GM20000 (cell line): ENCODE data around the gene MCL1.
"Not testable (repeated sequence)": the region's sequence is repeated elsewhere in the genome, so short reads cannot be mapped to it uniquely, and the experiment has no call there.

Source experiments
- DNase-seq: peaks from one replicate; pipeline ENCODE4 v3.0.0; 2012; ENCODE audit warnings: low spot score
- TF ChIP-seq, protein P1 (sequence below): IDR thresholded peaks from 2 replicates; pipeline ENCODE4 v1.5.1; 2012; ENCODE audit warnings: mild to moderate bottlenecking, control low read depth; ENCODE audit errors: extremely low read depth, missing control alignments

Gene MCL1

DNA sequence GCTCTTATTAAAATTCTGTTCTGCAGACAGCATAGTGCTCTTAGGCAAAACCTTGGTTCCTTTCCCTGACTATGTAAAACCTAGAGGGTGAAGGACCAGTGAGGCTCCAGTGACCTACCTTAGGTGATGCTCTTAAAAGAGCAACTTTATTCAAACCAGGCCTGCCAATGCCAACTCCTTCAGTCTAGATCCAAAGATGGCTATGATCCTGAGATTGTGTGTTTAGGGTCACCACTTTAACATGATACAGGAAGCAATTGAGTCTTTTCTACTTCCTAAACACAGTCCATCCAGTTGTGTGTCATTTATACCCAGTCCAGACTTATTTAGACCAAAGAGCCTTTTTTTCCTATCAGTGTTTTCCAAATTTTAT is 10.8 kb downstream of the MCL1 start:
- TF ChIP-seq, protein P1, sequence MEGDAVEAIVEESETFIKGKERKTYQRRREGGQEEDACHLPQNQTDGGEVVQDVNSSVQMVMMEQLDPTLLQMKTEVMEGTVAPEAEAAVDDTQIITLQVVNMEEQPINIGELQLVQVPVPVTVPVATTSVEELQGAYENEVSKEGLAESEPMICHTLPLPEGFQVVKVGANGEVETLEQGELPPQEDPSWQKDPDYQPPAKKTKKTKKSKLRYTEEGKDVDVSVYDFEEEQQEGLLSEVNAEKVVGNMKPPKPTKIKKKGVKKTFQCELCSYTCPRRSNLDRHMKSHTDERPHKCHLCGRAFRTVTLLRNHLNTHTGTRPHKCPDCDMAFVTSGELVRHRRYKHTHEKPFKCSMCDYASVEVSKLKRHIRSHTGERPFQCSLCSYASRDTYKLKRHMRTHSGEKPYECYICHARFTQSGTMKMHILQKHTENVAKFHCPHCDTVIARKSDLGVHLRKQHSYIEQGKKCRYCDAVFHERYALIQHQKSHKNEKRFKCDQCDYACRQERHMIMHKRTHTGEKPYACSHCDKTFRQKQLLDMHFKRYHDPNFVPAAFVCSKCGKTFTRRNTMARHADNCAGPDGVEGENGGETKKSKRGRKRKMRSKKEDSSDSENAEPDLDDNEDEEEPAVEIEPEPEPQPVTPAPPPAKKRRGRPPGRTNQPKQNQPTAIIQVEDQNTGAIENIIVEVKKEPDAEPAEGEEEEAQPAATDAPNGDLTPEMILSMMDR, result no peak
- DNase-seq, result no peak

DNA sequence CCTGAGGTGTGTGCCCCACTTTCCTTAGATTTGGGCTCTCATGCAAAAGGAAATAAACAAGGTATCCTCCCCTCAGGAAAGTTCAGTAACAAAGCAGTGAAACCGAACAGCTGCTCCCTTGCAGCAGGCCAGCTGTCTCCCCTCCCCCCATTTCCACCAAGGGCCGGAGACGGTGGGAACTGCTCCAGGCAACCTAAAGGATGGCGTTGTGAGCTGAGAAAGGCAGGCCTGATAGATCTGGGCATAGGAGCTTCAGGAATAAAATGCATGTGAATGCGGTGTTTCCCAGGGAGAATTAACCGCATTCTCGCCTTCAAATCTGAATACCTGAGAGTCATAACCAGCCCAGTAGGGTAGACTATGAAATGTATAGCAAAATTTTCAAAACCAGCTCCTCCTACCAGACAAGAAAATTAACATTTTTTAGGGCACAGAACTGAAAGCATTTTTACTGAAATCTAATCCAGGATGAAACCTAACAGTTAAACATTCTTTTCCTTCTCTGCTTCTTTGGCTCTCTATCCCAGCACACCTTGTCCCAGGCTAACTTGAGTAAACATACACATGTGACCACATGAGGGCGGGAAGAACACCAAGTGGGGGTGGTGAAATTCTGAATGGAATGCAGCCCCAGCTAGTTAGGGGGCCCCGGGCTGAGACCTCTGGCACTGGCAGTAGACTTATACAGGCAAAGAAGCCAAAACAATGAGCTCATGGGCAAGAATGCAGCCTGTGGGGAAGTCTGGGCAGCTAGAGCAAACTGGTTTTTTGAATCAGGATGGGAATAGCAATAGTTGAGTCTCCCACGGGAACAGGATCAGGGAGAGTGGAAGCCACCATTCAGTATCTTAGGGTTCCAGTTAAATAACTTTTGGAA is 11.5 kb downstream of the MCL1 start:
- no peak for DNase-seq
- TF ChIP-seq, protein P1, result no peak

DNA sequence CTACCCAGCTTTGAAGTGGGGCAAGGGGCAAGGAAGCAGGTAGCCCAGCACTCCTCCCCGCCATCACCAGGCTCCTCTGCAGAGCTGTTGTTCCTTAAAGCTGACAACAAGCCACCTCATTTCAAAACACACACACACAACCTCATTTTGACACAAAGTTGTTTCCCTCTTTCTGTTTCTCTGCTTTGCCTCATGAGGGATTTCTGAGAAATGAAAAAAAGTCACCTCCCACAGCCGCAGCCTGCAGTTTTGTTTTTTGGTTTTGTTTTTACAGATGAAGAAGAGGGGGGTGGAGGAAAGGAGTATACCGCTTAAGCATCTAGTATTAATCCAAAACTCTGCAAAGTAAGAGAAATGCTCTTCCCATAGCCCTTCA is 12.1 kb downstream of the MCL1 start:
- peak; percentile 67 for DNase-seq
- TF ChIP-seq, protein P1, result no peak

DNA sequence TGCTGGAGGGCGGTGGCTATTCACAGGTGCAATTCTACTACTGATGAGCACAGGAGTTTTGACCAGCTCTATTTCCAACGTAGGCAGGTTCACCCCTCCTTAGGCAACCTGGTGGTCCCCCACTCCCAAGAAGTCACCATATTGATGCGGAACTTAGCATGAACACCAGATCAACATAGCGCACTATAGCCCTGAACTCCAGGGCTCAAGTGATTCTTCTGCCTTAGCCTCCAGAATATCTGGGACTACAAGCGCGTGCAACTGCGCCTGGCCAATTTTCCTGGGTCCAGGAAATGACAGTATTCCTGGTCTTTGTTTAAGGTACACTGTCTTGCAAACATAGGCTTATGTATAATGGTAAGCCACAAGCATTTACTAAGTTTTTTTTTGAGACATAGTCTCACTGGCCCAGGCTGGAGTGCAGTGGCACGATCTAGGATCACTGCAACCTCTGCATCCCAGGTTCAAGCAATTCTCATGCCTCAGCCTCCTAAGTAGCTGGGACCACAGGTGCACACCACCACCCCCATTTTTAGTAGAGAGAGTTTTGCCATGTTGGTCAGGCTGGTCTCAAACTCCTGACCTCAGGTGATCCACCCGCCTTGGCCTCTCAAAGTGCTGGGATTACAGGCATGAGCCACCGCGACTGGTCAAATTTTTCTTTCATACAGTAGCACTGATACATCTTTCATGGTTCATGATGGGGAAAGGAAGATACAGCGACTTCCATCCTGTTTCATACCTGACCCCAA is 12.6 kb downstream of the MCL1 start:
- DNase-seq, result no peak
- TF ChIP-seq, protein P1, result no peak

DNA sequence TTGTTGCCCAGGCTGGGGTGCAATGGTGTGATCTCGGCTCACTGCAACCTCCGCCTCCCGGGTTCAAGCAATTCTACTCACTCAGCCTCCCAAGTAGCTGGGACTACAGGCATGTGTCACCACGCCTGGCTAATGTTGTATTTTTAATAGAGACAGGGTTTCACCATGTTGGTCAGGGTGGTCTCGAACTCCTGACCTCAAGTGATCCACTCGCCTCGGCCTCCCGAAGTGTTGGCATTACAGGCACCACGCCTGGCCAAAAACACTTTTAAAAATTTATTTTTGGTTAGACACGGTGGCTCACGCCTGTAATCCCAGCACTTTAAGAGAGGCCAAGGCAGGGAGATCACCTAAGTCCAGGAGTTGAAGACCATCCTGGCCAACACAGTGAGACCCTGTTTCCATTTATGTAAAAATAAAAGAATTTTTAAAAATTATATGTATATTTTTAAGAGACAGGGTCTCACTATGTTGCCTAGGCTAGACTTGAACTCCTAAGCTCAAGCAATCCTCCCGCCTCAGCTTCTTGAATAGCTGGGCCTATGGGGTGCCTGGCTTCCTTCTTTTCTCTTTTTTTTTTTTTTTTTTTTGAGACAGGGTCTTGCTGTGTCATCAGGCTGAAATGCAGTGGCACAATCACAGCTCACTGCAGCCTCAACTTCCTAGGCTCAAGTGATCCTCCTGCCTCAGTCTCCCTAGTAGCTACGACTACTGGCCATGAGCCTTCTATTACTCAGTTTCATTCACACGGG is 14.0 kb downstream of the MCL1 start:
- DNase-seq, result not testable (repeated sequence)

DNA sequence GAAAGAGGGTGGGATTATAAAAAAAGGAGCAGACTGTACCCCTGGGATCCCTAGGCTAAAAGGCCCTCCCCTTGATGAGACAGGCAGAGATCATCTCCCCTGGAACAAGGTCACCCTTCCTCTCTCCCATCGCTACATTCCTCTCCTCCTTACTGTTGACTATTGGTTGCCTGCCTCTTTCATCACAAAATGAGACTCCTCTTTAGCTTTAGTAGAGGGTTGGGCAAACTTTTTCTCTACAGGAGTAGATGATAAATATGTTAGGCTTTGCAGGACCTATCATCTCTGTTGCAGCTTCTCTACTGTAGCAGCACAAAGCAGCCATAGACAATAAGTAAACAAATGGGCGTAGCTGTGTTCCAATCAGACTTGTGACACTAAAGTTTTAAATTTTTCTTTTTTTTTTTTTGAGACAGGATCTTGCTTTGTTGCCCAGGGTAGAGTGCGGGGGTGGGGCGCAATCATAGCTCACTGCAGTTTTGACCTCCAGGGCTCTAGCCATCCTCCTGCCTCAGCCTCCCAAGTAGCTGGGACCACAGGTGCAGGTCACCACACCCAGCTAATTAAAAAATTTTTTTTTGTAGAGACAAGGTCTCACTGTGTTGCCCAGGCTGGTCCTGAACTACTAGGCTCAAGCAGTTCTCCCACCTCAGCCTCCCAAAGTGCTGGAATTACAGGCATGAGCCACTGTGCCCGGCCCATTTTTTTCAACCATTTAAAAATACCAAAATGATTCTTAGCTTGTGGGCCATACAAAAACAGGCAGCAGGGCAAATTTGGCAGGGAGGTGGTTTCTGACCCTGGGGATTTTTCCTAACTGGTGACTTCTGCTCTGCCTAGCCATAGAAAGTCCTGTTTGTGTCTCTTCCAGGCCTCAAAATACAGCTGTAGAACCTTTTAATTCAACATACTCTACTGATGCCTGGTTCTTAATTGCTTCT is 15.1 kb downstream of the MCL1 start:
- no peak for DNase-seq
- TF ChIP-seq, protein P1, result no peak

DNA sequence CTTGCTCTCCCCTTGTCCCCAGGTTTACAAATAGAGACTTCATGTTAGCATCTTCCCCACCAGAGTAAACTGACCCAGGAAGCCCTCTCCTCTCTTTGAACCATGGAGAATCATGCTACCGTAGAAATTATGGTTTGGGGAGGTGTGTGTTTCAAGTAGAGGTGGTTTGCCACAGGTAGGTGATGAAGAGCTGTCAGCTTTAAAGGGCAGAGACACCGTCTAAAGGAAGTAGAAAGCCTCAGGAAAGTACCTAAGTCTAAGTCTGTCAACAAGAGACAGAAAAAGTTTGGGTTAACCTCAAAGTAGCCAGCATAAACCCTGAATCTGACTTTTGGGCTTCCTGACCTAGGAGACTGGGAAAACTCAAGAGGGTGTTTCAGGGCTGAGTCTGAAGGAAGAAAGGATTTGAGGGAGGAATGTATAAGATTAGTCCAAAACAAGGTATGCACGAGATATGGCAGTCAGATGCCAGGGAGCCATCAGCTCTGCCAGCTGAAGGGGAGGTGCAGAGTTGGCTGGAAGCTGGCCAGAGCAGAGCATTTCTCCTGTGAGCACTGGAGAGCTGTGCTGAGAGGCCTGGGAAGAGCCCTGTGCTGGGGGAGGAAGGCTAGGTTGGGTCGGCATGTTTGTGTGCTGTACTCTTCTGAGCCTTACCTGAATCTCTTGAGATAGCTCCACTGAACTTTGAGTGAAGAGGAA is 15.9 kb downstream of the MCL1 start:
- TF ChIP-seq, protein P1, result no peak
- no peak for DNase-seq
